Measurements from ENCODE around the gene SERPINE2.

GRCh38 chr2:223952280-223952968 is 86.7 kb downstream of the SERPINE2 start:
- TF ChIP-seq POLR2A (IDR thresholded peaks at IDR 0.05) (no peak), CTCF (IDR thresholded peaks at IDR 0.05) (no peak), EP300 (IDR thresholded peaks at IDR 0.05) (no peak)

Data from ovary (tissue), 3 donors.